Fibroblast of skin of abdomen (primary cell): ENCODE measurements around the gene OLFM1.
A peak's percentile ranks its signal among the peaks of the same experiment; 100 is the strongest.

Experiments used
- DNase-seq: peaks from one replicate; pipeline ENCODE4 v3.0.0-alpha.2; 2013

OLFM1 gene

DNA sequence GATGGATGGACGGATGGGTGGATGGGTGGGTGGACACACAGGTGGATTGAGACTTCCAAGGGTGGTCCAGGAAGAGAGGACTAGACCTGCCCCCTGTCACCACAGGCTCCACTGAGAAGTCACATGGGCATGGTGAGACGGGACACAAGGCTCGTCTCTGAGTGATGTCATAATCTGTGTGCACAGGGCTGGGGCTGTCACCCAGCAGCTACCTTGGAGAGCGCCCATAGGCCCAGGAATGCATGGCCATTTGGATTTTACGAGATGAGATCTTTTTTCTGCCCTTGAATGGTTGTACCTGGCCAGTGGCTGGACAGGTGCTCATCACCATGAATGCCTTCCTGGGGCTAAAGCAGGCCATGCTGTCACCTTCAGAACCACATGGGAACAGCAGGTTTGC is 3.1 kb downstream of the OLFM1 start:
- DNase-seq = no peak

GRCh38 chr9:135091545-135091944 is 4.1 kb downstream of the OLFM1 start:
- no peak for DNase-seq

GRCh38 chr9:135093111-135093510 is 5.6 kb downstream of the OLFM1 start:
- DNase-seq = no peak

- no peak for DNase-seq
These were observed 6.6 kb downstream of the OLFM1 start for GRCh38 chr9:135093911-135094584.

GRCh38 chr9:135095470-135096407 is 8.3 kb downstream of the OLFM1 start:
- no peak for DNase-seq

DNA sequence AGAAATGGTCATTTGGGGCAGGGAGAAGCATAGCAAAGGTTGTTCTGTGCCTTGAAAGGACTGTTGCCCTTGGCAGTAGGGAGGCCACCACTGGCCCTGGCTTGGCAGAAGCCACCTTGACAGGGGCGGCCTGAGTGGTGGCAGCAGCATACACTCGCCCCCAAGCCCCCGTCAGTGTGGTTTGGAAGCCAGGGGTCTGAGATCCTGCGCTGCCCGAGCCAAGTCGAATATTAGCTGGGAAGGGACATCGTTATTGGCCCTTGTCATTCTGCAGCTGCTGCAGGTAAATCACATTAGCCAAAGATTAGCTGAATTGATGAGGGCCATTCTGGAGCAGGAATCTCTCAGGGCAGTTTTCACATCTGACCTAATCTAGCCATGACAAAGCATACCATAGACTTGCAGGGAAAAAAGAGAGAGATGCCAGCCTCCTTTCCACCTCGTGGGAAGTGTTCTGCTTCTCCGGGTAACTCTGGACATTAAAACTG is 9.0 kb downstream of the OLFM1 start:
- no peak for DNase-seq

GRCh38 chr9:135098400-135099105 is 11.1 kb downstream of the OLFM1 start:
- peak; percentile 4 for DNase-seq

DNA sequence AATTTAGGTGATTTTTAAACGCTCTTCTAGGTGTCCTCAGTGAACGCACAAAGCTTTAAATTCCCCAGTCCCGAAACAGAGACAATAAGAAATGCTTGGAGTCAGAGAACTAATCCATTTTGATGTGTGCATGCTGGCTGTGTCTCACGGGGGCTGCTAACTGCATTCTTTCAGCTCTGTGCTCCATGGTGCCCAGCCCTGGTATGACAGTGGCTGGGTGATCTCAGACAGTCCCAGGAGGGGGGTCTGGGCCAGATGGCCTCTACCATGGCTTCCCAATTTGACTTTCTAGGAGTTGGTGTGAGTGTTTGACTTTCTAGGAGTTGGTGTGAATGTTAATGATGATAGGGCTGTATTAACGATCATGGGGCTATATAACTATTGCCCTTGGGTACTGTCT is 12.1 kb downstream of the OLFM1 start:
- DNase-seq = no peak

GRCh38 chr9:135100241-135100681 is 12.8 kb downstream of the OLFM1 start:
- DNase-seq = no peak

DNA sequence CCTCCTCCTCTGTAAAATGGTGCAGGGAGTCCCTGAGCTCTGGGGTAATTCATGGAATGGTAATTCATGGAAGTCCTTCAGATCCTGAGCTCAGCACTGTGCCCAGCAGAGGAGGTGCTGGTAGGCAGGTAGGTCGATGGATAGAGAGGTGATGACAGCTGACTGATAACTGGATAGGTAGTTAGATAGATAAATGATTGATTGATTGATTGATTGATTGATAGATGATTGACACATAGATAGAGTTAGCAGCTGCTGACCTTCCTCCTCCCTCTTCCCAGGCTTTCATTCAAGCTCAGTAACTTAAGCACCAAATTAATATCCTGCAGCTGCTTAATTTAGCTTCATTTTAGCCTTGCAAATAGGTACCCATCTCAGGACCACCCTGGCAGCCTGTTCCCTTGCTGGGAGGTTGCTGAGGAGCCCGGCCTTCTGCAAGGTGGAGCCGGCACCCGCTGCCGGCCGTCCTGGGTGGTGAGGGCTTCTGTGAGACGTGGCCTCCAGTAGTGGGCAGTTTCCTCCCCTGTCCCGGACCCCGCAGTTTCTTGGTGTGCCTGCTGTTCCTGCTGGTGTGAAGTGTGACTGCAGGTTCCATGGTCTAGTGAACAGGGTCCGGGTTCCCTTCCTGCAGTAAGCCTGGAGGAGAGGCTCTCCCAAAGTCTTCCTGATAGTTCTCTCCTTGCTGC is 13.4 kb downstream of the OLFM1 start:
- DNase-seq = no peak

DNA sequence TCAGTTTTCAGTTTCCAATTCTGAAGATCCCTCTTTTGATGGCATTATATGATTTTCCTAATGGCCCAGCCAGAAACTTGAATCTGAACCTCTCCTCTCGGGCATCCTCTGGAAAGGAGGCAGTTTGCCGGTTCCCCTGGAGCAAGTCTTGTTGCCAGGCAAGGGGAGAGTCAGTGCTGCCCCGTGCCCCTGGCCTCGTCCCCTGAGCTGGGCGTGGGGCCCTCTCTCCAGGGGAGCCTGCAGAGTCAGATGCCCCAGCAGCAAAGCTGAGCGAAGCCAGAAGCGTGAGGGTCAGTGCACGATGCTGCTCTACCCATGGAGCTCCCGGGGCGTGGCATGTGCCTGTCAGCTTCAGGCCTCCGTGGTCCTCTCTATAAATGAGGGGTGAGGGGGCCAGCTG is 14.0 kb downstream of the OLFM1 start:
- no peak for DNase-seq

DNA sequence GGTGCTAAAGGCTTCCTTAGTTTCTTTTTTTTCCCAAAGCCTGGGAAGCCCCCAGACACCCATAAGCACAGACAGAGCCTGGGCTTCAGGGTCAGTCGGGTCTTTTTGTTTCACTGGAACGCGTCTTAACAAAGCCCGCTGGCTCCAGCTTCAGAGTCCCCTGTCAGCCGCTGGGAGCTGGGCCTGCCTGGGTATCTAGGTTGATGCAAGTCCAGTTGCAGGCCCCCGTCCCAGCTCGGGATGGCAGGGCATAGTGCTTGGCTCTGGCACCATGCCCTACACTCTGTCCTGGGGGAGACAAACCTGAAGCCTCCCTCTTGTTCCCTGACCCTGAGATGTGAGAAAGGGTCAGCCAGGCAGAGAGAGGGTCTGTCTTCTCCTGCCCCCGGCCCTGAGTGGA is 14.5 kb downstream of the OLFM1 start:
- DNase-seq = no peak

- no peak for DNase-seq
These were observed 14.9 kb downstream of the OLFM1 start for GRCh38 chr9:135102331-135102730.

- no peak for DNase-seq
These were observed 15.6 kb downstream of the OLFM1 start for GRCh38 chr9:135103001-135103446.

DNA sequence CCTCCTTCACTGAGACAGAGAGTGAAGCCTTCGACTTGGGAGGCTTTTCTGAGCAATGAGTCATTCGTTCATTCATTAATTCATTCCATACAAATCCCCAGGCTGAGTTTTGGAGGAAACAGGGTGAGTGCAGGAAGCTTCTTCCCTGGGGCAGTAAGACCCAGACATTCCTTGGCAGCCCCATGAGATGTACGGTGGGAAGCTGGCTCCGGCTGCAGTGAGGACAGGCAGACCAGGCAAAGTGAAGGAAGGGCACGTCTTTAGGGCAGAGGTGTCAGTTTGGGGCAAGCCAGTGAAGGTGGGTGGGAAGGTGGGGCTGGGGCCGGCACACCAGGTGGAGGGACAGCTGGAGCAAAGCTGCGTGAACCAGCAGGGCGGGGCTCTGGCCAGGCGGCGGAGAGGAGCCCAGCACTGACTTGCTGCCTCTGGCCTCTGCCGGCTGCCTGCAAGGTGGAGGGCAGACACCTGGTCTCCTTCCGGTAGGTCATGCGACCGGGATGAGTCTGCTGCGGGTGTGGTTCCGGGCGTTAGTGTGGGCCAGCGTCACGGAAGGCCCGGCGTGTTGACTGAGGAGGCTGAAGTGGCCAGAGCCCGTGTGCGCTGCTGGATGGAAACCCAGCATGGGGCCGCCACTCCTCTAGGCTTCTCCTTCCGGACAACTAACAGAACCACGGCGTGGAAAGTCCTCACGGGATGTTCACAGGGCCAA is 16.6 kb downstream of the OLFM1 start:
- no peak for DNase-seq

- DNase-seq = no peak
These were observed 17.3 kb downstream of the OLFM1 start for GRCh38 chr9:135104761-135105160.

GRCh38 chr9:135105211-135105745 is 17.8 kb downstream of the OLFM1 start:
- DNase-seq = no peak

- DNase-seq = no peak
These were observed 18.5 kb downstream of the OLFM1 start for GRCh38 chr9:135105938-135106491.

- DNase-seq = no peak
These were observed 19.2 kb downstream of the OLFM1 start for GRCh38 chr9:135106551-135107270.

DNA sequence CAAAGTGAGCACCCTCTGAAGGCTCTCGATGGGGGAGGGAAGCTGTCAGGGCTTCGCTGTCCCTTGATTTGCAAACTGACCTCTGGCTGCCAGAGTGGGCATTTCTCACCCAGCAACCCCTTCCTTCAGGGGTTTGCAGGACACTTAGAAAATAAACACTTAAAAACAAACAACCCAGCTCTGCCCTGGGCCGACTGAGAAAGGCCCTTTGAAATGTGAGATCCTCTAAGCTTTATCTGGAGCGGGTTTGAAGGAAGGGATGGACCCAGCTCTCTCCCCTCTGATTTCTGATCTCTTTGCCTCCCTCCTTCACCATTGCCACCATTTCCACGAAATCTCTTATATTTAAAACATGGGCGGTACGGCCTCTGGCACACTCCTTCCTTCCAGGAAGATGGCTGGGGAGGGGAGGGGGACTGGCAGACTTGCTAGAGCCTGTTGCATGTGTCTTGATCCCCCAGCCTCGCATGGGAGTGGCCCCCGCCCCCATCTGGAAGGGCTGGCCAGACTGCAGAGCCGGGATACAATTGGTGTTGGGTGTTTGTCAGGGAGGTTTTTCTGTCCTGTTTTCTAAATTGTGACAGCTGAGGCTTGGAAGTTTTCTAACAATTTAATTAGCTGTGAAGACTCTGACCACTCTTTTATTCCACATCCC is 20.2 kb downstream of the OLFM1 start:
- no peak for DNase-seq
